Hepatic stellate cell (primary cell): ENCODE measurements around the gene GATB.

Experiments used
- DNase-seq: peaks from one replicate; pipeline ENCODE4 v3.0.0; 2011; ENCODE audit warnings: low spot score

GATB gene

GRCh38 chr4:151694961-151695720 is 65.7 kb downstream of the GATB start:
- DNase-seq, result no peak

- no peak for DNase-seq
These were observed 67.8 kb downstream of the GATB start for GRCh38 chr4:151692821-151693673.

DNA sequence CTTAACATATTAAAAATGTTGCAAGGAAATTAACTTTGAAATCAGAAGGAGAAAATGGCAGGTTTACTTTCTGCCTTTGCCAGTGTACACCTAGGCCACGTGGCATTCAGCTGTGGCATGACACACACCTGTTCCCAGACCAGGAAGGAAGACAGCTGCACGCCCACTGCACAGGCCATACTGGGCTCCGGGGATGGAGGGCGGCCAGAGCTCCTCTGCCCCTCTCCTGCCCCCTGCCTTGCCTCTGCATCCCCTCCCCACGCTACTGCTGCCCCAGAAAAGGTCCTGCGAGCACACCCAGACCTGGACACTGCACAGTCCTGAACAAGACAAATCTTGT is 68.4 kb downstream of the GATB start:
- no peak for DNase-seq

DNA sequence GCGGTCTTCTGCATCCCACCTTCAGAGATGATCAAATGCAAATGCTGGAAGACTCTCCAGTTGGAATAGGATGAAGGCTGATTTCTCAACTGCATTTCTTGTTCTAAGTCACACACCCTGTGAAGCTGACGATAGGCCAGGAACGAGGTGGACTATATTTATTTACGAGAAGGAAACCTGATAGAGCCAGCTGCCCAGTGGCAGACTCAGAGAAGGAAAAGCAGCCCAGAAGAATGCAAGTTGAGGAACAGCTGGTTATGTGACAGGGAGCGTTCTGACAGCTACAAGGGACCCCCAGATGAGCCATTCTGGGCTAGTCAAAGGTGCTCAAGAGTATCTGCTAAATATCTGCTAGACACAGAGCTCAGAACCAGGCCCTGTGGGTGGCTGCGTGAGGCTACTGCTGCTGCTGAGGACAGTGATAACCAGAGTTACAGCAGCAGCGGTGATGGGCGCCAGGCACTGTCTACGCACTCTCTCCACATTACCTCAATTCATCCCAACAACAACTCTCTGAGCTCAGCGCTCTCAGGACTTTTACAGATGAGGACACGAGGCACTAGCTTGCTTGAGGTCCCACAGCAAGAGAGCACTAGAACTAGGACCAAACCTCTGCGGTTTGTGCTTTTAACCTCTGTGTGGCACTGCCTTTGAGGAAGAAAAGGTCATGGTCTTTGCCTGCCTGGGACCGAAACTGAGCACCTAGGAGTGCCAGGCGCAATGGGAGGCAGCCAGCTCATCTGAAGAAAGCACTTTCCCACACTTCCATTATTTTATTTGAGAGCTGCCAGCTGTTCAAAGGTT is 69.0 kb downstream of the GATB start:
- DNase-seq, result no peak

DNA sequence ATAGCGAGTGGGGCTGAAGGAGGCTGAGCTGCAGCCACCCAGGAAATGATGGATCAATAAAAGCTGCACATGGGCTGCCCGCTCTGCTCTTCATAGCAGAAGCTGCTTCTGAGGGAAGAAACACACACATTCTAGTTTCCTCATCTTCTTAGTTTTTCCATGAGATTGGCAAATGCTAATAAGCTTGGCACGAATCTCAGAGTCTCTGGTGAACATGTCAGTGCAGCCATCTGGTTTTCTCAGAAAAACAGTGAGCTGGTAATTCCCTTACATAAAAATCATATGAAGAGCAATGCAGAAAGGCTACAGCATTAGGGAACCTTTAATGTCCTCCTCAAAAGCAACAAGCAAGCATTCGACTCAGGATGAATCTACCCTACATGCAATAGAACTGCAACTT is 69.9 kb downstream of the GATB start:
- no peak for DNase-seq

- DNase-seq, result peak; percentile 60
These were observed 70.5 kb downstream of the GATB start for GRCh38 chr4:151690164-151690870.

DNA sequence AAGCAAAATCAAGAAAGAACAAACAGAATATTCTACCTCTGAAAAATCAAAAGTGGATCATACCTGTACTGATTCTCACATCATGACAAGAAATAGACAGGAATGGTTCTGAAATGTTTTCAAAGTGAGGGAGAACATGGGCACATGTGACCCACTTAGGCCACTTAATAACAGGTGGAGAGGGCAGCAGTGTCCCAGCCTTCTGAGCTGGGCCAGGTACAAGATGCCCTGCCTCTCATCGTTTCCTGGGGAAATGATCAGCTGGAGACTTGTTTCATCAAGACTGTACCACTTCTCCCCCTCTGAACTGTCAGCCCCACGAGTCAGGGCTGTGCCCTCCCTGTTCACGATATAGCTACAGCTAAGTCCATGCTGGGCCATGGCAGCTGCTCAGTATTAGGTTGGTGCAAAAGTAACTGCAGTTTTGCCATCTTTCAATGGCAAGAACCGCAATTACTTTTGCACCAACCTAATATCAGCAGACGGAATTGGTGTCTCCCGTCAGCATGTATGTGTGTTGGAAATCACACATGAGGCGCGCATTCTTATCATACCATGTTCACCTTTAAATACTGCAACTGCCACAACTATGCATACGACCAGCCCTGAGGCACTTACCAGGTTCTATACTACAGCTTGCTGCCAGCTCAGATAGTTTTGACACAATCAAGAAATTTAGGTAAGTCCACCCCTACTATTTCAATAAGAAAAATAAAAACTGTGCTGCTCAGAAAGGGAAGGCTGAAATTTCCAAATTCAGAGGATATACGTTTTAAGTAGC is 71.4 kb downstream of the GATB start:
- no peak for DNase-seq

DNA sequence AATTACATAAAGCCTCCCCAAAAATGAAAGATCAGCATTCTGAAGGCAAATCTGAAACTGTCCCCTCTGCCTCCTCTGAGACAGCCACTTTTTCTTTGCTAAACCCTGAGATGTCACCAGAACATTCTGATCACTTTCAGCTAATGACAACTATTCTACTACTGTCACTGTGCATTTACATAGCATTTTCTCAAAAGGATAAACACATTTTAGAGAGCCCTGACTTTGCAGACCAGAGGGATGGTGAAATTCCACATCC is 72.1 kb downstream of the GATB start:
- DNase-seq, result no peak

- peak; percentile 67 for DNase-seq
These were observed 72.6 kb downstream of the GATB start for GRCh38 chr4:151688003-151688784.

- DNase-seq, result no peak
These were observed 73.7 kb downstream of the GATB start for GRCh38 chr4:151687021-151687640.

GRCh38 chr4:151685303-151685702 is 75.5 kb downstream of the GATB start:
- no peak for DNase-seq

- DNase-seq, result no peak
These were observed 79.7 kb downstream of the GATB start for GRCh38 chr4:151681085-151681484.

DNA sequence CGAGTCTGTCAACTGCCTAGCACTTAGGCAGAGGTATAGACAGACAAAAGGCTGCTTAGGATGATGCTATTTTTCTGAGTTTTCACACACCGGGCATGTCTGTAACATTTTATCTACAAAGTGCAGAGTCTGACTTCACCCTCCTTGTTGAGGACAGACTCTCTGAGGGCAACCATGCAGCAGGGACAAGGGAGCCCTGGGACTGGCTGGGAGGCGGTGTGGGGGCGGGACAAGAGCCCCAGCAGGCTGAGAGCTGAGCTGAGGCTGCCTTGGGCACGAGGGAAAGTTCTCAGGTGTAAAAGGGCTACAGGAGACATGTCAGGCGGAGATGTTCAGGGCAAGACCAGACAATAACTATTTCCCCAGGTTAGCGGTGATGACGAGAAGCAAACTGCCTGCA is 81.6 kb downstream of the GATB start:
- no peak for DNase-seq

GRCh38 chr4:151678048-151678872 is 82.5 kb downstream of the GATB start:
- no peak for DNase-seq

GRCh38 chr4:151677193-151677592 is 83.6 kb downstream of the GATB start:
- no peak for DNase-seq

DNA sequence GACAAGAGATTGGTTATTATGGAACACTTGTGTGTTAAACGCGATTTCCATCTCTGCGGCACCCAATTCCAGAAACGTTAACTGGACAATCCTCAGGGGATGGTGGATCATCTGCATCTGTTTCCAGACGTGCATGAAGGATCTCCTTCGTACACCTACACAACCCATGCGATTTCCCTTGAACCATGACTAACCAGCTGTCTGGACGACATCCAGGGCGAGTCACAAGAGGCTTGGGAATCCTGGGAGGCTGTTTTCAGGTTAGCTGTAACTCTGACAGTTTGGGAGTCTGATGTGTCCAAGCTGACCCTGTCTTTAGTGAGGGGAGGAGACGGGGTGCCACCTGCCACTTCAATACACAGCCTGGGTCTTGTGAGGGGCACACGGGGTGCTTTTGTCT is 84.5 kb downstream of the GATB start:
- DNase-seq, result peak; percentile 71

- DNase-seq, result no peak
These were observed 85.3 kb downstream of the GATB start for GRCh38 chr4:151675411-151675971.

GRCh38 chr4:151674804-151675391 is 85.9 kb downstream of the GATB start:
- DNase-seq, result peak; percentile 62
